ENCODE measurements around the gene GDF10.

DNA sequence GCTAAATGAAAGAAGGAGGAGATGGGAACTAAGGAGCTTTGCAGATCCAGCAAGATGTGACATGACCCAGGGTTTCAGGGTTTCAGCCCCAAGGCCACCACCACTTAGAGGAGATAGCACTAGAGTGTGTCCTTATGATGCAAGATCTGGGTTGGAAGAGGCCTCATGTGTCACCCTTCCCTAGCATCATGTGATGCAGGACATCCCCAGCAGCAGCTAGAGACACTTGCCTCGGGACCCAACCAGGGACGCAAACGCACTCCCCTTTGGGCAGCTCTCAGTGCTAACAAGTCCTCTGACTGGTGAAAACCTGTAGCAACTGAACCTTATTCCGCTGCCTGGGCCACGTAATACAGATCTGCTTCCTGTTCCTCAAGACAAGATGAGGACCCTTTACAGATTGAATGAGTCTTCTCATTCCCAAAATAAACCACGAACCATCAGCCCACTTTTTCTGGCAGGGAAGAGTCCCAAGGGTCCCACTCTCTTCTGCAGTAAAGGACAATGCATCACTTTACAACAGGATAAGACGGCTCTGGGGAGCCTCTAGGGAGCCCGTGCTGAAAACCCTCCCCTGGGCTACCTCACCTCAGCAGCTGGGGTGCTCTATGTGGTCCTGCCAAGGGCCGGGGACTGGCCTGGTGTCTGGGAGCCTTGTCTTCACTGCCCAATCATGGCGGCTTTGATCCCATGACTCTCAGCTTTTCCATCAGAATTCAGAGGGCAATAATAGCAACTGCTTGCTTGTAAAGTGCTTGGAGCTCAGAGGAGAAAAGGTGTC lies 44.8 kb upstream of the GDF10 start:
- TF ChIP-seq ZNF565 (CRISPR knock-in tag; conservative IDR thresholded peaks at IDR 0.05; ENCODE audit: low read depth) (no peak), ISL1 (CRISPR knock-in tag; IDR thresholded peaks at IDR 0.05) (no peak), BACH2 (CRISPR knock-in tag; IDR thresholded peaks at IDR 0.05; ENCODE audit: borderline replicate concordance) (no peak), GLIS3 (CRISPR knock-in tag; IDR thresholded peaks at IDR 0.05) (no peak), ZFP30 (CRISPR knock-in tag; IDR thresholded peaks at IDR 0.05) (no peak), CSDC2 (CRISPR knock-in tag; IDR thresholded peaks at IDR 0.05) (no peak), PPARA (CRISPR knock-in tag; IDR thresholded peaks at IDR 0.05; ENCODE audit: borderline replicate concordance) (no peak), ARNTL (CRISPR knock-in tag; IDR thresholded peaks at IDR 0.05; ENCODE audit: borderline replicate concordance, low read depth) (no peak), SNAI2 (CRISPR knock-in tag; IDR thresholded peaks at IDR 0.05) (no peak), ZC3H10 (CRISPR knock-in tag; IDR thresholded peaks at IDR 0.05) (no peak), ZNF8 (CRISPR knock-in tag; IDR thresholded peaks at IDR 0.05) (no peak)
- TF ChIP-seq, protein P1, sequence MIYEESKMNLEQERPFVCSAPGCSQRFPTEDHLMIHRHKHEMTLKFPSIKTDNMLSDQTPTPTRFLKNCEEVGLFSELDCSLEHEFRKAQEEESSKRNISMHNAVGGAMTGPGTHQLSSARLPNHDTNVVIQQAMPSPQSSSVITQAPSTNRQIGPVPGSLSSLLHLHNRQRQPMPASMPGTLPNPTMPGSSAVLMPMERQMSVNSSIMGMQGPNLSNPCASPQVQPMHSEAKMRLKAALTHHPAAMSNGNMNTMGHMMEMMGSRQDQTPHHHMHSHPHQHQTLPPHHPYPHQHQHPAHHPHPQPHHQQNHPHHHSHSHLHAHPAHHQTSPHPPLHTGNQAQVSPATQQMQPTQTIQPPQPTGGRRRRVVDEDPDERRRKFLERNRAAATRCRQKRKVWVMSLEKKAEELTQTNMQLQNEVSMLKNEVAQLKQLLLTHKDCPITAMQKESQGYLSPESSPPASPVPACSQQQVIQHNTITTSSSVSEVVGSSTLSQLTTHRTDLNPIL (CRISPR knock-in tag; IDR thresholded peaks at IDR 0.05; ENCODE audit: low read depth), result no peak
- TF ChIP-seq, protein P2, sequence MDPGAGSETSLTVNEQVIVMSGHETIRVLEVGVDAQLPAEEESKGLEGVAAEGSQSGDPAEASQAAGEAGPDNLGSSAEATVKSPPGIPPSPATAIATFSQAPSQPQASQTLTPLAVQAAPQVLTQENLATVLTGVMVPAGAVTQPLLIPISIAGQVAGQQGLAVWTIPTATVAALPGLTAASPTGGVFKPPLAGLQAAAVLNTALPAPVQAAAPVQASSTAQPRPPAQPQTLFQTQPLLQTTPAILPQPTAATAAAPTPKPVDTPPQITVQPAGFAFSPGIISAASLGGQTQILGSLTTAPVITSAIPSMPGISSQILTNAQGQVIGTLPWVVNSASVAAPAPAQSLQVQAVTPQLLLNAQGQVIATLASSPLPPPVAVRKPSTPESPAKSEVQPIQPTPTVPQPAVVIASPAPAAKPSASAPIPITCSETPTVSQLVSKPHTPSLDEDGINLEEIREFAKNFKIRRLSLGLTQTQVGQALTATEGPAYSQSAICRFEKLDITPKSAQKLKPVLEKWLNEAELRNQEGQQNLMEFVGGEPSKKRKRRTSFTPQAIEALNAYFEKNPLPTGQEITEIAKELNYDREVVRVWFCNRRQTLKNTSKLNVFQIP (CRISPR knock-in tag; IDR thresholded peaks at IDR 0.05; ENCODE audit: borderline replicate concordance, low read depth), result no peak
- TF ChIP-seq, protein P3, sequence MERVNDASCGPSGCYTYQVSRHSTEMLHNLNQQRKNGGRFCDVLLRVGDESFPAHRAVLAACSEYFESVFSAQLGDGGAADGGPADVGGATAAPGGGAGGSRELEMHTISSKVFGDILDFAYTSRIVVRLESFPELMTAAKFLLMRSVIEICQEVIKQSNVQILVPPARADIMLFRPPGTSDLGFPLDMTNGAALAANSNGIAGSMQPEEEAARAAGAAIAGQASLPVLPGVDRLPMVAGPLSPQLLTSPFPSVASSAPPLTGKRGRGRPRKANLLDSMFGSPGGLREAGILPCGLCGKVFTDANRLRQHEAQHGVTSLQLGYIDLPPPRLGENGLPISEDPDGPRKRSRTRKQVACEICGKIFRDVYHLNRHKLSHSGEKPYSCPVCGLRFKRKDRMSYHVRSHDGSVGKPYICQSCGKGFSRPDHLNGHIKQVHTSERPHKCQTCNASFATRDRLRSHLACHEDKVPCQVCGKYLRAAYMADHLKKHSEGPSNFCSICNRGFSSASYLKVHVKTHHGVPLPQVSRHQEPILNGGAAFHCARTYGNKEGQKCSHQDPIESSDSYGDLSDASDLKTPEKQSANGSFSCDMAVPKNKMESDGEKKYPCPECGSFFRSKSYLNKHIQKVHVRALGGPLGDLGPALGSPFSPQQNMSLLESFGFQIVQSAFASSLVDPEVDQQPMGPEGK (CRISPR knock-in tag; IDR thresholded peaks at IDR 0.05; ENCODE audit: borderline replicate concordance), result no peak
